AG09319 (cell line): ENCODE measurements around the gene MTPN.

Source experiments
- DNase-seq: peaks from one replicate; pipeline ENCODE4 v3.0.0-alpha.2; 2010; ENCODE audit warnings: low read depth; ENCODE audit errors: extremely low read depth
- CTCF ChIP-seq: IDR thresholded peaks from 2 replicates; pipeline ENCODE4 v1.5.1; 2011; ENCODE audit warnings: low read depth, mild to moderate bottlenecking, inconsistent platforms, low read length, moderate library complexity

Gene MTPN

GRCh38 chr7:135998081-135998480, 20.9 kb upstream of the MTPN start:
- DNase-seq = peak; percentile 14
- TF ChIP-seq CTCF = no peak

- no peak for DNase-seq
- no peak for TF ChIP-seq CTCF
Observed at GRCh38 chr7:135995748-135996147, 18.6 kb upstream of the MTPN start.

GRCh38 chr7:135994466-135995205, 17.5 kb upstream of the MTPN start:
- no peak for DNase-seq
- TF ChIP-seq CTCF = no peak

GRCh38 chr7:135993950-135994349, 16.8 kb upstream of the MTPN start:
- no peak for TF ChIP-seq CTCF
- no peak for DNase-seq

- TF ChIP-seq CTCF = no peak
- DNase-seq = no peak
Observed at GRCh38 chr7:135991906-135992305, 14.7 kb upstream of the MTPN start.

- no peak for TF ChIP-seq CTCF
- DNase-seq = no peak
Observed at GRCh38 chr7:135991322-135991721, 14.2 kb upstream of the MTPN start.

GRCh38 chr7:135990258-135990657, 13.1 kb upstream of the MTPN start:
- DNase-seq = no peak
- no peak for TF ChIP-seq CTCF
